HG02943 (cell line): Measurements from ENCODE around the gene PLEKHA5.
"Not testable (repeated sequence)": the region's sequence is repeated elsewhere in the genome, so short reads cannot be mapped to it uniquely, and the experiment has no call there.

ENCODE experiments used
- ATAC-seq: cut with Tn5 transposase; IDR thresholded peaks from one replicate; pipeline ENCODE4 v1.9.1; 2021; ENCODE audit warnings: mild to moderate bottlenecking, low read depth, moderate library complexity; ENCODE audit not compliant: unreplicated experiment

PLEKHA5 gene

GRCh38 chr12:19223695-19224094, 94.2 kb downstream of the PLEKHA5 start:
- no peak for ATAC-seq

- ATAC-seq: no peak
These were observed 95.2 kb downstream of the PLEKHA5 start for GRCh38 chr12:19224746-19225145.

GRCh38 chr12:19227190-19227879, 97.8 kb downstream of the PLEKHA5 start:
- no peak for ATAC-seq

- no peak for ATAC-seq
These were observed 98.3 kb downstream of the PLEKHA5 start for GRCh38 chr12:19227880-19228210.

- ATAC-seq: not testable (repeated sequence)
These were observed 99.5 kb downstream of the PLEKHA5 start for GRCh38 chr12:19229021-19229420.

GRCh38 chr12:19230299-19230866, 100.8 kb downstream of the PLEKHA5 start:
- no peak for ATAC-seq

- no peak for ATAC-seq
These were observed 101.4 kb downstream of the PLEKHA5 start for GRCh38 chr12:19230896-19231295.

- no peak for ATAC-seq
These were observed 104.7 kb downstream of the PLEKHA5 start for GRCh38 chr12:19234171-19234704.

- no peak for ATAC-seq
These were observed 105.7 kb downstream of the PLEKHA5 start for GRCh38 chr12:19234981-19235871.

GRCh38 chr12:19236656-19237055, 107.1 kb downstream of the PLEKHA5 start:
- ATAC-seq: no peak

- no peak for ATAC-seq
These were observed 109.0 kb downstream of the PLEKHA5 start for GRCh38 chr12:19238540-19238939.

GRCh38 chr12:19239102-19239501, 109.6 kb downstream of the PLEKHA5 start:
- ATAC-seq: no peak

GRCh38 chr12:19239616-19240234, 110.2 kb downstream of the PLEKHA5 start:
- no peak for ATAC-seq

- no peak for ATAC-seq
These were observed 113.0 kb downstream of the PLEKHA5 start for GRCh38 chr12:19242581-19242980.

GRCh38 chr12:19243551-19243950, 114.0 kb downstream of the PLEKHA5 start:
- ATAC-seq: no peak

GRCh38 chr12:19244312-19244711, 114.8 kb downstream of the PLEKHA5 start:
- ATAC-seq: no peak

GRCh38 chr12:19245106-19245505, 115.6 kb downstream of the PLEKHA5 start:
- no peak for ATAC-seq

GRCh38 chr12:19245666-19246065, 116.1 kb downstream of the PLEKHA5 start:
- no peak for ATAC-seq

- no peak for ATAC-seq
These were observed 117.4 kb downstream of the PLEKHA5 start for GRCh38 chr12:19246933-19247332.

- ATAC-seq: no peak
These were observed 119.5 kb downstream of the PLEKHA5 start for GRCh38 chr12:19248929-19249602.
